PFSK-1 (cell line): ENCODE results near the gene ODF2L.

Experiments
- POLR2AphosphoS5 ChIP-seq: IDR thresholded peaks from 2 replicates; pipeline ENCODE4 v1.6.1; 2012; ENCODE audit warnings: low read depth, mild to moderate bottlenecking, control low read depth, low read length, moderate library complexity
- REST ChIP-seq, 2 experiments: IDR thresholded peaks; 2 replicates each; pipeline versions ENCODE4 v1.6.1 to v1.8.0; 2011 to 2012; ENCODE audit warnings: low read depth in 2 of 2, low read length in 2 of 2, control low read depth in 1 of 2, inconsistent platforms in 1 of 2, mild to moderate bottlenecking in 1 of 2, moderate library complexity in 1 of 2; ENCODE audit not compliant: insufficient read depth in 1 of 2
- SIN3A ChIP-seq: IDR thresholded peaks from 2 replicates; pipeline ENCODE4 v1.6.1; 2012; ENCODE audit warnings: mild to moderate bottlenecking, low read length, moderate library complexity, borderline replicate concordance; ENCODE audit not compliant: insufficient read depth
- TAF1 ChIP-seq: IDR thresholded peaks from 2 replicates; pipeline ENCODE4 v1.6.1; 2012; ENCODE audit warnings: low read length, control low read depth, borderline replicate concordance; ENCODE audit not compliant: insufficient read depth

GRCh38 chr1:86429122-86429725 lies 33.1 kb upstream of the ODF2L start:
- TF ChIP-seq TAF1, result no peak
- TF ChIP-seq REST (IDR thresholded peaks at IDR 0.05; ENCODE audit: insufficient read depth in 1 of 2, low read depth in 2 of 2, low read length in 2 of 2), result no peak
- no peak for TF ChIP-seq SIN3A
- no peak for TF ChIP-seq POLR2AphosphoS5
